Measurements from ENCODE around the gene TIMM9.
"Not testable (repeated sequence)": the region's sequence is repeated elsewhere in the genome, so short reads cannot be mapped to it uniquely, and the experiment has no call there.

Gene TIMM9

GRCh38 chr14:58362798-58363412 lies 64.4 kb downstream of the TIMM9 start:
- TF ChIP-seq ESRRG (CRISPR knock-in tag; IDR thresholded peaks at IDR 0.05), result no peak
- no peak for TF ChIP-seq CSRNP3 (CRISPR knock-in tag; IDR thresholded peaks at IDR 0.05)
- no peak for TF ChIP-seq RARB (CRISPR knock-in tag; IDR thresholded peaks at IDR 0.05)
- TF ChIP-seq ZFP3 (CRISPR knock-in tag; IDR thresholded peaks at IDR 0.05), result no peak
- TF ChIP-seq TOX (CRISPR knock-in tag; IDR thresholded peaks at IDR 0.05; ENCODE audit: borderline replicate concordance), result no peak
- no peak for TF ChIP-seq ZFP30 (CRISPR knock-in tag; IDR thresholded peaks at IDR 0.05)
- TF ChIP-seq PPARA (CRISPR knock-in tag; IDR thresholded peaks at IDR 0.05; ENCODE audit: borderline replicate concordance), result no peak
- no peak for TF ChIP-seq BACH2 (CRISPR knock-in tag; IDR thresholded peaks at IDR 0.05; ENCODE audit: borderline replicate concordance)
- TF ChIP-seq CSDC2 (CRISPR knock-in tag; IDR thresholded peaks at IDR 0.05), result no peak
- TF ChIP-seq ARNTL (CRISPR knock-in tag; IDR thresholded peaks at IDR 0.05; ENCODE audit: borderline replicate concordance, low read depth), result no peak
- no peak for TF ChIP-seq GLIS3 (CRISPR knock-in tag; IDR thresholded peaks at IDR 0.05)
- no peak for TF ChIP-seq OSR1 (CRISPR knock-in tag; IDR thresholded peaks at IDR 0.05)
- TF ChIP-seq ZNF565 (CRISPR knock-in tag; conservative IDR thresholded peaks at IDR 0.05; ENCODE audit: low read depth), result no peak
- ATAC-seq, result peak; percentile 86

- not testable (repeated sequence) for ATAC-seq
Measured at GRCh38 chr14:58362272-58362671, 65.1 kb downstream of the TIMM9 start.

Data from SK-N-SH treated with all-trans-retinoic acid at 6 μM for 48 hours (cell line).